Upper lobe of left lung (tissue), 4 donors: ENCODE results near the gene ANXA4.

ENCODE experiments used
- CTCF ChIP-seq, 6 experiments: fragments of 450-650 bp in 4 of 6; fragments of 200-600 bp in 2 of 6; sonication (generic) in 2 of 6; IDR thresholded peaks; one replicate each; pipeline ENCODE4 v1.5.1; 2016 to 2019; ENCODE audit warnings: antibody characterized with exemption in 6 of 6
- EP300 ChIP-seq, 4 donors: sonication (generic); formaldehyde crosslinking; IDR thresholded peaks; one replicate each; pipeline ENCODE4 v1.5.1; 2017; ENCODE audit warnings: antibody characterized with exemption in 4 of 4, control low read depth in 2 of 4
- POLR2A ChIP-seq, 4 donors: fragments of 450-650 bp; IDR thresholded peaks; one replicate each; pipeline ENCODE4 v1.5.1; 2016 to 2017; ENCODE audit warnings: antibody characterized with exemption in 4 of 4, mild to moderate bottlenecking in 2 of 4
- POLR2AphosphoS5 ChIP-seq, 2 donors: sonication (generic); formaldehyde crosslinking; IDR thresholded peaks; one replicate each; pipeline ENCODE4 v1.5.1; 2017; ENCODE audit warnings: antibody characterized with exemption in 2 of 2

- TF ChIP-seq POLR2A (IDR thresholded peaks at IDR 0.05) (no peak), CTCF (IDR thresholded peaks at IDR 0.05) (no peak), POLR2AphosphoS5 (IDR thresholded peaks at IDR 0.05) (no peak), EP300 (IDR thresholded peaks at IDR 0.05) (no peak)
Measured at GRCh38 chr2:69729781-69730180, 12.2 kb upstream of the ANXA4 start.
